Measurements from ENCODE around the gene ZC3H4. TPM values are rescaled to one million over a fixed set of nuclear protein-coding genes. Genes with fewer than 3 reads are reported as not detected.

ZC3H4 gene
- total RNA-seq, 6 experiments from 2014 or later: 43.9 to 66.1 (median 55.2) TPM

DNA sequence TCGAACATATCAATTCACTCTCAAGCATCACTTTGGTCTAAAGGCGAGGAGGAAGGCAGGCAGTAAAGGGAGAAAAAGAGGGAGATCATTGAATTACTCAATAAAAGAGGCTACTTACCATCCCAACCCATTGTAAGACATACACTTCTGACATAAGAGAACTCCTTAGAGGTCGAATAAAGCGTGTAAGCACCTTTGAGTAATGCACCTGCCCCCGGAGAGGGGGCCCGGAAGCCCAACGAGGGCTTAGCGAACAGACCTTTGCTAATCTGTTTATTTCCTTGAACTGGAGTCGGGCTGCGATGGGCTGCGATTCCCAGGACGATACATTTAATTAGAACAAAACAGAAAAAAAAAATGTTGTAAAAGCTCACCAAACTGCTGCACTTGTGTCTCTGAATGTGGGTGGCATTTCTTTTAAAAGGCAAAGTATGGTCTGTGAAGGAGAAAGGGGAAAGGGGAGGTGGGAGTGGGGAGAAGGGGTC, 3.0 kb downstream of the ZC3H4 start:
- peak overlapping the region; percentile 100 for H3K27ac Mint-ChIP-seq
- DNase-seq: no peak
- H3K4me3 Mint-ChIP-seq: peak overlapping the region; percentile 98
- peaks cover 63% of the 10 kb centered on the region for H3K4me1 Mint-ChIP-seq (ENCODE audit: low read depth)
- peaks cover 3% of the 10 kb centered on the region for H3K27me3 Mint-ChIP-seq (ENCODE audit: insufficient read depth)
- TF ChIP-seq, protein P1, sequence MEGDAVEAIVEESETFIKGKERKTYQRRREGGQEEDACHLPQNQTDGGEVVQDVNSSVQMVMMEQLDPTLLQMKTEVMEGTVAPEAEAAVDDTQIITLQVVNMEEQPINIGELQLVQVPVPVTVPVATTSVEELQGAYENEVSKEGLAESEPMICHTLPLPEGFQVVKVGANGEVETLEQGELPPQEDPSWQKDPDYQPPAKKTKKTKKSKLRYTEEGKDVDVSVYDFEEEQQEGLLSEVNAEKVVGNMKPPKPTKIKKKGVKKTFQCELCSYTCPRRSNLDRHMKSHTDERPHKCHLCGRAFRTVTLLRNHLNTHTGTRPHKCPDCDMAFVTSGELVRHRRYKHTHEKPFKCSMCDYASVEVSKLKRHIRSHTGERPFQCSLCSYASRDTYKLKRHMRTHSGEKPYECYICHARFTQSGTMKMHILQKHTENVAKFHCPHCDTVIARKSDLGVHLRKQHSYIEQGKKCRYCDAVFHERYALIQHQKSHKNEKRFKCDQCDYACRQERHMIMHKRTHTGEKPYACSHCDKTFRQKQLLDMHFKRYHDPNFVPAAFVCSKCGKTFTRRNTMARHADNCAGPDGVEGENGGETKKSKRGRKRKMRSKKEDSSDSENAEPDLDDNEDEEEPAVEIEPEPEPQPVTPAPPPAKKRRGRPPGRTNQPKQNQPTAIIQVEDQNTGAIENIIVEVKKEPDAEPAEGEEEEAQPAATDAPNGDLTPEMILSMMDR (IDR thresholded peaks at IDR 0.05): no peak
- no peaks in the 10 kb centered on the region for H3K9me3 Mint-ChIP-seq
- peaks cover 27% of the 10 kb centered on the region for H3K36me3 Mint-ChIP-seq (ENCODE audit: low read depth)

DNA sequence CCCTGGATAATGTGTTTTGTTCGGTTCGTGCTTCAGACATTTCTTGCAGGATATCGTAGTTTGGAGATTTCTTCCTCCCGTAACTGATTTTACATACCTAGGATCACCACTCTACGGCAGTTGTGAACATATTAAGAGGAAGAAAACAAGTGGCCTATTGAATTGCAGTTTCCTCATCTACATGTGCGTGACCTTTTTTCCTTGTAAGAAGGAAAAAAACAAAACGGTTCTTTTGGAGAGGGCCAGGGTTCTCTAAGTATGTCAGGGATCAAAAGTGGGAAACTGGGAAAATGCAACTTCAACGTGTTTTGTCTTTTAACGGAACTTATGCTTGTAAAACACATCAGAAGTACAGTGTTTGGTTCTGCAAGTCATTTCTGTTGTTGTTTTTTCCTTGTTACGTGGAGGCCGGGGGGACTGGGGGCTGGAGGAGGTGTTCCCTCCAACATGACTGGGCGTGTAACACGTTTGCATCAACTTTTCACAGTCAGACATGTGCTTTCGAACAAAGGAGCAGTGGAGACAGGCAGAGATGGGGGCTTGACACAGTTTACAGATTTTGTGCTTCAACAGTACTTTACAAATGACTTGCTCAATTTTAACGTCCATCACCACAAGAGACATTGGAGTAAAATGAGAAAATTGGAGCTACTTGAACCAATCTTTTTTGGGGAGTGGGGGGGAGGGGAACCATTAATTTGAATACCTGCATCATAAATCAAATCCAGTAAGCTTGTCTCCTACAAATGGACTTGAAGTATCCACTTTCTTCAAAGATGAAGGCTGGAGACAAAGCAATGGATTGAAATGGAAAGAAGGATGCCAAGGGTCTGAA, 3.8 kb downstream of the ZC3H4 start:
- no peaks in the 10 kb centered on the region for H3K9me3 Mint-ChIP-seq
- H3K4me3 Mint-ChIP-seq: peak overlapping the region; percentile 98
- peak overlapping the region; percentile 100 for H3K27ac Mint-ChIP-seq
- peaks cover 65% of the 10 kb centered on the region for H3K4me1 Mint-ChIP-seq (ENCODE audit: low read depth)
- DNase-seq: peak; percentile 44
- peaks cover 3% of the 10 kb centered on the region for H3K27me3 Mint-ChIP-seq (ENCODE audit: insufficient read depth)
- H3K36me3 Mint-ChIP-seq (ENCODE audit: low read depth): peaks cover 29% of the 10 kb centered on the region
- TF ChIP-seq, protein P1 (IDR thresholded peaks at IDR 0.05): no peak

DNA sequence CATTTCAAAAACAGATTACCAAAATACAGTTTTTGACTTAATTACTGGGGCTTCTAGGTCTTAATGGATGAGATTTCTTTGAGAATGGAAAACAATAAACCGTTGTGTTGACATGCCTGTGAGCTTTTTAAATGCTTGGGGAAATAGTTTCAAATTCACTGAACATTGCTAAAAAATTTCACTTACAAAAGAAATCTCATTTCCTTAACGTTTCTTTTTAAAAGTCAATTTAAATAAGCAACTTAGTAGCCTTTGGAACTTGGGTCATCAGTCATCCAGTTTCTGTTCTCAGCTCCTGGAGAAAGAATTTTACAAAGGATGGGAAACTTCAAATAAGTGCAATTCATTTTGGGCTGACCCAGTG, 4.4 kb downstream of the ZC3H4 start:
- Mint-ChIP-seq H3K9me3 (no peaks in the 10 kb centered on the region), H3K36me3 (ENCODE audit: low read depth) (peaks cover 29% of the 10 kb centered on the region), H3K27ac (peak overlapping the region; percentile 100), H3K4me1 (ENCODE audit: low read depth) (peaks cover 63% of the 10 kb centered on the region), H3K4me3 (peak overlapping the region; percentile 98), H3K27me3 (ENCODE audit: insufficient read depth) (peaks cover 3% of the 10 kb centered on the region)
- DNase-seq: no peak
- TF ChIP-seq, protein P1 (IDR thresholded peaks at IDR 0.05): no peak

DNA sequence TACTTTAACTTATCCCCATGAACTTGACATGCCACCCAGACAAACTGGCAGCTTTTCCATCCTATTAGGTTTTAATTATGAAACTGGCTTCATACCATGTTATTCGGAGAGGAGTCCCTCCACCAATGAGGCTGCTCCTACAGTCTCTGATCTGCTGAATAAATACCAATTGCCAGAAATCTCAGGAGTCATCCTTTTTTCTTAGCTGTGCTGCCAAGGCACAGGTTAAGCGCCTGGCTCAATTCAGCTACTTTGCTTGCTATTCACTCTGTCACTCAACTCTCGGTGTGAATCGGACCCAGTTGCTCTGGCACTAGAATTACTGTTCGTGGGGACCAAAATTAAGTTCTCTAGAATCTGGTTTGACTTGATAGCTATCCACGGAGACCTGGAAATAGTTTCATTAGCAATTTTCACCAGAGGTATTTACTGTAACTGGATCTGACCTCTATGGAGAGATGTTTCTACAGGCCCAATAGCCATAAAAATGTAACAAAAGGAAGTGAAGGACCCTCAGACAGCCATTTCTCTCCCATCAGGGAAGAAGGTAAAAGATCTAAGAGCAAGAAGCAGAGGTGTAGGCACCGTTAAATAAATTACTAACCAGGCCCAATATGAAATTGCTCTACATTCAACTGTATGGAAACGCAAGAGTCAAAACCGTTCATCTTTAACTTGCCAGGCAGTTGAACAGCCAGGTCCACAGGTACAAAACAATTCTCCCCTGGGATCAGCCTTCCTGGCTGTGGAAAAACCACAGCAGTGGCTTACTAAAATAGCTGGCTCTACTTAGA, 5.4 kb downstream of the ZC3H4 start:
- H3K4me3 Mint-ChIP-seq: peak overlapping the region; percentile 98
- H3K4me1 Mint-ChIP-seq (ENCODE audit: low read depth): peaks cover 55% of the 10 kb centered on the region
- no peaks in the 10 kb centered on the region for H3K9me3 Mint-ChIP-seq
- H3K27ac Mint-ChIP-seq: peak overlapping the region; percentile 100
- TF ChIP-seq, protein P1 (IDR thresholded peaks at IDR 0.05): no peak
- peaks cover under 1% of the 10 kb centered on the region; the same call in 1 of the 2 replicates for H3K27me3 Mint-ChIP-seq (ENCODE audit: insufficient read depth)
- H3K36me3 Mint-ChIP-seq (ENCODE audit: low read depth): peaks cover 29% of the 10 kb centered on the region
- no peak for DNase-seq

DNA sequence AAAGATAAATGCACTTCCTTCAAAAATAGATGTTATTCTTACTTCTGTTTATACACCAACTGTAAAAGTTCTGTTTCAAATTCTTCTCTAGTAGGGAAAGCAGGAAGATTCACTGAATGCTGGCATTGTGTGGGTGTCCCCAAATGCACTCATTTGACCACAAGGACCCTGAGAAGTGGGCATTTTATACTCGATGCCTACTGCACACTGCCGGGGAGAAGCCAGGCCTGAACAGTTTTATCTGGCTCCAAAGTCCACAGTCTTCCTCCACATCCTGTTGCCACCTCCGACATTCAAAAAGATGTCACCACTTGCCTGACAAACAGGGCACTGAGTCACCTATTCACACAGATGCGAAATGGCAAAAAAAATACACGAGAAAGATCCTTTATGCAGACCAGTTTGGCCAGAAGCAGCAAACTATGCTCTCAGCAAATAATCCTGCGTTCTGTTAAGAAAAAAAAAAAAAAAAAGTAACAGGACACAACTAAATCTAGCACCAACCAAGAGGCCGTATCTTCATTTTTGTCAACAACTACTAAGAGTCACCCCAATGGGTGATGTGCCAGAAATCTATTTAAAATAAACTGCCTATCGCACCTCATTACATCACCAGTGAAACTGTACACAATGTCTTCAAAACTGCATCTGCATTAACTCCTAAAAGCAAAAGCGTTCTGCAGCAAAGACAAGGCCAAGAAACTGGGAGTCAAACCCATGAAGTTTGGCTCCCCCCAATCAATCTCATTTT, 6.2 kb downstream of the ZC3H4 start:
- Mint-ChIP-seq H3K36me3 (ENCODE audit: low read depth) (peaks cover 32% of the 10 kb centered on the region), H3K4me1 (ENCODE audit: low read depth) (peaks cover 62% of the 10 kb centered on the region), H3K27me3 (ENCODE audit: insufficient read depth) (no peaks in the 10 kb centered on the region), H3K27ac (peak overlapping the region; percentile 100), H3K4me3 (peak overlapping the region; percentile 46), H3K9me3 (no peaks in the 10 kb centered on the region)
- no peak for DNase-seq
- TF ChIP-seq, protein P1 (IDR thresholded peaks at IDR 0.05): no peak

Measured in HFFc6 (cell line).